ENCODE results near the gene TBC1D21.

TBC1D21 gene

DNA sequence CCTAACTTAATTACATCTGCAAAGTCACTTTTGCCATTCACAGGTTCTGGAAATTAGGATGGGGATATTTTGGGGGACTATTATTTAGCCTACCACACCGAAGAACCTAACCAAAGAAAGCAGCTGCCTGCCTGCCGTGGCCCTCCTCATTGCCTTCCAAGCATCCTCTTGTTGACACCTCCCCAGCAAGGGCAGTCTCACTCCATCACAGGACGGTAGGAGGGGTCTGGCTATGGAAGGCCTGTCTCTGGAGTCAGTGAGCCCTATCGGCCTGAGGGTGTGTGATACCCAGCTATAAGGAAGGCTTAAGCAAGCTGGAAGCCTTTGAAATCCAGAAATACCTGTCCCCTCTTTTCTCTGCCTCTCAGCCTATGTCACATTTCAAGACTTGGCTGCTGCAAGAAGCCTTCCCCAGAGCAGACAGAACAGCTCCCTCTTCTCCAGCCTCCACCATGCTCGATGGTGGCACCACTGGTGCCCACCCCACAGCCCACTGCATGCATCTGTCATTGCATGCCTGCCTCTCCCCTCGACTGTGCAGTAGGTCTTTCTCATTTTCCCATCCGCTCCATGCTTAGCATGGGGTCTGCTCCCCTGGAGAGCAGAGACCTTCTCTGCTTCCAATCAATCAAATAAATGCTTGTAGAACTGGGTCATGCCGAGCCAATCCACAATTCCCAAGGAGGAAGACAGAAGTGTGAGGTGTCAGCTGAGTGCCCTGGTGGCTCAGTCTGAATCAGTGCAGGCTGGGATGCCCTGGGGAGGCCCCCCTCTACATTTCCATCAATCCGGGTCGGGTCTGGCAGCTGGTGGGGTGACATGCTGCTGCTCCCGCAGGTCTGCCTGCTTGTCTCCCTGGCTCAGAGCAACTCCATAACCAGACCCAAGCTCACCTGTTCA lies 29.0 kb downstream of the TBC1D21 start:
- H3K36me3 ChIP-seq (ENCODE audit: control insufficient read depth, low read length): no peaks in the 10 kb centered on the region
- no peak overlapping the region for H3K4me3 ChIP-seq (ENCODE audit: low read length)
- 0 out of 2 replicates have a peak, but pooled peaks cover 3% of the 10 kb centered on the region for H3K27me3 ChIP-seq (ENCODE audit: control insufficient read depth, low read length)
- peaks cover 7% of the 10 kb centered on the region for H3K4me1 ChIP-seq (ENCODE audit: control insufficient read depth, low read length)
- no peak overlapping the region for H3K4me2 ChIP-seq (ENCODE audit: low read length)
- H4K20me1 ChIP-seq (ENCODE audit: control insufficient read depth, insufficient read depth, low read depth, low read length): no peaks in the 10 kb centered on the region
- no peaks in the 10 kb centered on the region for H3K9me2 ChIP-seq (replicated peaks; ENCODE audit: control insufficient read depth, low read length)
- H3K27ac ChIP-seq (ENCODE audit: low read depth, low read length): no peak overlapping the region
- TF ChIP-seq CTCF (IDR thresholded peaks at IDR 0.05; ENCODE audit: low read depth, low read length, poor library complexity, severe bottlenecking) (no peak), EZH2phosphoT487 (IDR thresholded peaks at IDR 0.05; ENCODE audit: borderline replicate concordance, low read length) (no peak)
- no peaks in the 10 kb centered on the region for H3F3A ChIP-seq (ENCODE audit: control insufficient read depth, insufficient read depth)
- H3K79me2 ChIP-seq (ENCODE audit: control insufficient read depth, low read length): no peaks in the 10 kb centered on the region
- H3K9me3 ChIP-seq (ENCODE audit: control insufficient read depth, insufficient read depth, low read length): no peaks in the 10 kb centered on the region

- Histone ChIP-seq H3K27ac (ENCODE audit: low read depth, low read length) (no peak overlapping the region), H3K36me3 (ENCODE audit: control insufficient read depth, low read length) (no peaks in the 10 kb centered on the region), H3K4me1 (ENCODE audit: control insufficient read depth, low read length) (peaks cover 7% of the 10 kb centered on the region), H3K4me2 (ENCODE audit: low read length) (no peak overlapping the region), H3K27me3 (ENCODE audit: control insufficient read depth, low read length) (0 out of 2 replicates have a peak, but pooled peaks cover 3% of the 10 kb centered on the region), H4K20me1 (ENCODE audit: control insufficient read depth, insufficient read depth, low read depth, low read length) (no peaks in the 10 kb centered on the region), H3K4me3 (ENCODE audit: low read length) (no peak overlapping the region), H3K9me3 (ENCODE audit: control insufficient read depth, insufficient read depth, low read length) (no peaks in the 10 kb centered on the region), H3K79me2 (ENCODE audit: control insufficient read depth, low read length) (no peaks in the 10 kb centered on the region), H3F3A (ENCODE audit: control insufficient read depth, insufficient read depth) (no peaks in the 10 kb centered on the region), H3K9me2 (replicated peaks; ENCODE audit: control insufficient read depth, low read length) (no peaks in the 10 kb centered on the region)
- no peak for TF ChIP-seq EZH2phosphoT487 (IDR thresholded peaks at IDR 0.05; ENCODE audit: borderline replicate concordance, low read length)
- no peak for TF ChIP-seq CTCF (IDR thresholded peaks at IDR 0.05; ENCODE audit: low read depth, low read length, poor library complexity, severe bottlenecking)
These were observed 30.9 kb downstream of the TBC1D21 start for GRCh38 chr15:73904026-73904815.

DNA sequence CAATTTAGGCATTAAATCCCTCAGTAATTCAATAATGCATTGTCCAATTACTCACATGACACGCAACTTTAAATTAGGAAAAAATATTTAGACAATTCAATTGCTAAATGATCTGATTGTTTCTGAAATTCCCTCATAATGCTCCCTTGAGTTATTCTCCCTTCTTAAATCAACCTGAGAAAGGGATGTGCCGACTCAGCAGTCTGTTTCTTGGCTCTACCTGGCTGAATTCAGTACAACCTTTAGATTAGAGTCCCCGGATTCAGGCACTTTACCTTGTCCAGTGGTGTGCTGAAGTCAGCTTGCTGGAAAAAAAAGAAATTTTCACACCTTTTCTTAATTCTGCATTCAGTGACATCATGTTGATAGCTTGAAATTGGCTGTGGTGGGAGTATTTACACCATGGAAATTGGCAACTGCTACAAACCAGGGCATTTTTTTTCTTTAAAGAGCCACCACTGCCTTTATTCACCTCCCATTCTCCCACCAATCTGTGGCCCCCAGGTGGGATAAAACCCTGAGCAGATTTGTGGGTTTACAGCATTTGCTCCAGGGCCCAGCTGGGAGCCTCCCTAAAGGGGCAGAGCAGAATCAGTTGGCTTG lies 32.0 kb downstream of the TBC1D21 start:
- Histone ChIP-seq H3K9me3 (ENCODE audit: control insufficient read depth, insufficient read depth, low read length) (no peaks in the 10 kb centered on the region), H3K9me2 (replicated peaks; ENCODE audit: control insufficient read depth, low read length) (no peaks in the 10 kb centered on the region), H3K4me3 (ENCODE audit: low read length) (no peak overlapping the region), H3K36me3 (ENCODE audit: control insufficient read depth, low read length) (no peaks in the 10 kb centered on the region), H3F3A (ENCODE audit: control insufficient read depth, insufficient read depth) (no peaks in the 10 kb centered on the region), H3K4me1 (ENCODE audit: control insufficient read depth, low read length) (peaks cover 7% of the 10 kb centered on the region), H3K27me3 (ENCODE audit: control insufficient read depth, low read length) (0 out of 2 replicates have a peak, but pooled peaks cover 3% of the 10 kb centered on the region), H4K20me1 (ENCODE audit: control insufficient read depth, insufficient read depth, low read depth, low read length) (no peaks in the 10 kb centered on the region), H3K79me2 (ENCODE audit: control insufficient read depth, low read length) (no peaks in the 10 kb centered on the region), H3K27ac (ENCODE audit: low read depth, low read length) (no peak overlapping the region), H3K4me2 (ENCODE audit: low read length) (no peak overlapping the region)
- TF ChIP-seq EZH2phosphoT487 (IDR thresholded peaks at IDR 0.05; ENCODE audit: borderline replicate concordance, low read length): no peak
- TF ChIP-seq CTCF (IDR thresholded peaks at IDR 0.05; ENCODE audit: low read depth, low read length, poor library complexity, severe bottlenecking): no peak

Measured in DOHH2 (cell line).